Hepatocyte (in vitro differentiated cells): ENCODE measurements around the gene IMMT. TPM values are rescaled to one million over a fixed set of nuclear protein-coding genes. Genes with fewer than 3 reads are reported as not detected.

Experiments used
- DNase-seq: peaks from one replicate; pipeline ENCODE4 v3.0.0-alpha.2; 2016; ENCODE audit warnings: low spot score
- H2AFZ ChIP-seq: fragments of 200-600 bp; sonication (generic); 2 replicates; pipeline ENCODE4 v1.6.0; 2016; ENCODE audit warnings: antibody characterized with exemption, mild to moderate bottlenecking
- H3K27ac ChIP-seq: fragments of 200-600 bp; sonication (generic); 2 replicates; pipeline ENCODE4 v1.5.1; 2016; ENCODE audit warnings: mild to moderate bottlenecking
- H3K27me3 ChIP-seq: fragments of 200-600 bp; sonication (generic); 2 replicates; pipeline ENCODE4 v1.6.1; 2016
- H3K36me3 ChIP-seq: fragments of 200-600 bp; sonication (generic); replicated peaks from 2 replicates; pipeline ENCODE4 v1.5.1; 2016; ENCODE audit warnings: low read depth; ENCODE audit not compliant: insufficient read depth
- H3K4me1 ChIP-seq: fragments of 200-600 bp; sonication (generic); 2 replicates; pipeline ENCODE4 v1.5.1; 2016; ENCODE audit warnings: mild to moderate bottlenecking, moderate library complexity; ENCODE audit not compliant: insufficient read depth
- H3K4me2 ChIP-seq: fragments of 200-600 bp; sonication (generic); 2 replicates; pipeline ENCODE4 v1.6.0; 2016
- H3K4me3 ChIP-seq: fragments of 200-600 bp; sonication (generic); 2 replicates; pipeline ENCODE4 v1.5.1; 2016; ENCODE audit warnings: mild to moderate bottlenecking
- H3K79me2 ChIP-seq: fragments of 200-600 bp; sonication (generic); 2 replicates; pipeline ENCODE4 v1.6.0; 2017; ENCODE audit warnings: mild to moderate bottlenecking
- H3K9me2 ChIP-seq: fragments of 200-600 bp; sonication (generic); replicated peaks from 2 replicates; pipeline ENCODE4 v1.6.0; 2017; ENCODE audit warnings: mild to moderate bottlenecking; ENCODE audit not compliant: insufficient read depth
- H3K9me3 ChIP-seq: fragments of 200-600 bp; sonication (generic); 2 replicates; pipeline ENCODE4 v1.5.1; 2016; ENCODE audit warnings: low read depth, mild to moderate bottlenecking
- H4K20me1 ChIP-seq: fragments of 200-600 bp; sonication (generic); 2 replicates; pipeline ENCODE4 v1.6.0; 2016; ENCODE audit warnings: mild to moderate bottlenecking; ENCODE audit not compliant: insufficient read depth, poor library complexity, severe bottlenecking
- CTCF ChIP-seq: fragments of 200-600 bp; sonication (generic); IDR thresholded peaks from 2 replicates; pipeline ENCODE4 v1.5.1; 2016; ENCODE audit warnings: antibody characterized with exemption, mild to moderate bottlenecking; ENCODE audit not compliant: poor library complexity
- EZH2 ChIP-seq: fragments of 200-600 bp; sonication (generic); IDR thresholded peaks from 2 replicates; pipeline ENCODE4 v1.6.1; 2016; ENCODE audit warnings: antibody characterized with exemption, mild to moderate bottlenecking, borderline replicate concordance
- EZH2phosphoT487 ChIP-seq: fragments of 200-600 bp; sonication (generic); IDR thresholded peaks from one replicate; pipeline ENCODE4 v1.6.1; 2018; ENCODE audit warnings: antibody characterized with exemption, mild to moderate bottlenecking, low read depth, moderate library complexity; ENCODE audit not compliant: unreplicated experiment, severe bottlenecking
- WGBS: methylation state at CpG from one replicate; pipeline ENCODE4 v1.1.6; 2016; ENCODE audit warnings: low lambda C conversion rate; ENCODE audit errors: missing lambda C conversion rate; 5-methylcytosine and 5-hydroxymethylcytosine counted together
- polyA plus RNA-seq: library from polyadenylated mRNA; unstranded; fragments of >200 nt; fragmentation: Nextera tagmentation; extraction: Ambion mirVana; gene quantifications from 2 replicates; pipeline ENCODE4 v1.2.1, GENCODE V29; 2016
- total RNA-seq: library from RNA; depleted of rRNA; stranded (reverse); fragments of >200 nt; gene quantifications from 2 replicates; pipeline ENCODE4 v1.2.3, GENCODE V29; 2014

Gene IMMT
- total and polyA plus RNA-seq, 2 experiments from 2014 or later: 60.1 to 67.9 TPM

GRCh38 chr2:86134709-86135108, 60.6 kb downstream of the IMMT start:
- Histone ChIP-seq H3K27ac (no peak overlapping the region), H2AFZ (no peak overlapping the region), H3K4me2 (no peak overlapping the region), H3K9me2 (no peaks in the 10 kb centered on the region), H3K4me1 (no peaks in the 10 kb centered on the region), H3K27me3 (no peaks in the 10 kb centered on the region), H3K79me2 (no peaks in the 10 kb centered on the region), H3K9me3 (no peaks in the 10 kb centered on the region), H3K4me3 (no peak overlapping the region), H3K36me3 (peaks cover 12% of the 10 kb centered on the region), H4K20me1 (no peaks in the 10 kb centered on the region)
- WGBS: 97% methylated on average over 4 of the region's 4 CpGs
- no peak for TF ChIP-seq EZH2
- TF ChIP-seq CTCF: no peak
- TF ChIP-seq EZH2phosphoT487: no peak
- DNase-seq: no peak

GRCh38 chr2:86124683-86125082, 70.6 kb downstream of the IMMT start:
- 86% methylated on average over 5 of the region's 5 CpGs for WGBS
- Histone ChIP-seq H3K36me3 (peaks cover 12% of the 10 kb centered on the region), H3K9me3 (no peaks in the 10 kb centered on the region), H3K4me1 (no peaks in the 10 kb centered on the region), H3K27me3 (no peaks in the 10 kb centered on the region), H4K20me1 (no peaks in the 10 kb centered on the region), H3K4me2 (no peak overlapping the region), H2AFZ (no peak overlapping the region), H3K79me2 (peaks cover 2% of the 10 kb centered on the region), H3K9me2 (no peaks in the 10 kb centered on the region), H3K27ac (no peak overlapping the region), H3K4me3 (no peak overlapping the region)
- TF ChIP-seq EZH2: no peak
- TF ChIP-seq CTCF: no peak
- no peak for TF ChIP-seq EZH2phosphoT487
- no peak for DNase-seq

- Histone ChIP-seq H3K27ac (no peak overlapping the region), H3K79me2 (peaks cover 2% of the 10 kb centered on the region), H3K4me3 (no peak overlapping the region), H3K36me3 (peaks cover 10% of the 10 kb centered on the region), H3K27me3 (no peaks in the 10 kb centered on the region), H3K4me1 (no peaks in the 10 kb centered on the region), H3K4me2 (no peak overlapping the region), H3K9me3 (no peaks in the 10 kb centered on the region), H4K20me1 (no peaks in the 10 kb centered on the region), H3K9me2 (no peaks in the 10 kb centered on the region), H2AFZ (no peak overlapping the region)
- 90% methylated on average over 5 of the region's 5 CpGs for WGBS
- DNase-seq: no peak
- no peak for TF ChIP-seq CTCF
- TF ChIP-seq EZH2phosphoT487: no peak
- TF ChIP-seq EZH2: no peak
Observed at GRCh38 chr2:86123328-86123925, 71.8 kb downstream of the IMMT start.

GRCh38 chr2:86118130-86118529, 77.1 kb downstream of the IMMT start:
- Histone ChIP-seq H3K4me1 (no peaks in the 10 kb centered on the region), H3K27ac (peak overlapping the region; percentile 22), H3K79me2 (peaks cover 24% of the 10 kb centered on the region), H3K27me3 (no peaks in the 10 kb centered on the region), H3K9me3 (no peaks in the 10 kb centered on the region), H3K4me3 (no peak overlapping the region), H4K20me1 (no peaks in the 10 kb centered on the region), H3K36me3 (peaks cover 10% of the 10 kb centered on the region), H3K9me2 (no peaks in the 10 kb centered on the region), H3K4me2 (no peak overlapping the region), H2AFZ (no peak overlapping the region)
- DNase-seq: no peak
- TF ChIP-seq CTCF: no peak
- no peak for TF ChIP-seq EZH2
- TF ChIP-seq EZH2phosphoT487: no peak
- WGBS: 94% methylated on average over 2 of the region's 2 CpGs
